B cell (primary cell): Measurements from ENCODE around the gene ATP6V1F. TPM values are rescaled to one million over a fixed set of nuclear protein-coding genes. Genes with fewer than 3 reads are reported as not detected.

ENCODE experiments used
- ATAC-seq: fragments of 200-7000 bp; cut with Tn5 transposase; one replicate; pipeline ENCODE4 v1.10.0; 2021; ENCODE audit warnings: low read depth, mild to moderate bottlenecking, moderate number of reproducible peaks, moderate library complexity
- CTCF ChIA-PET: fragments of 350-600 bp; sonication (Branson Sonifier 250); formaldehyde crosslinking; loops from one replicate; lab custom pipeline; 2021; ENCODE audit warnings: antibody characterized with exemption, inconsistent platforms; lab: Charles Lee
- POLR2A ChIA-PET: fragments of 350-600 bp; sonication (Branson Sonifier 250); formaldehyde crosslinking; loops from one replicate; lab custom pipeline; 2021; ENCODE audit warnings: antibody characterized with exemption; lab: Charles Lee
- DNase-seq: peaks from one replicate; pipeline ENCODE4 v3.0.0; 2013
- H2AFZ ChIP-seq: 2 replicates; pipeline ENCODE4 v1.6.1; 2012; ENCODE audit warnings: mild to moderate bottlenecking, low read depth, low read length; ENCODE audit not compliant: insufficient read depth, poor library complexity, severe bottlenecking
- H3K27ac ChIP-seq, 2 donors: 1 replicate in 1 of 2; 2 replicates in 1 of 2; pipeline ENCODE4 v1.5.1; 2012 to 2013; ENCODE audit warnings: low read length in 2 of 2, mild to moderate bottlenecking in 2 of 2, moderate library complexity in 1 of 2
- H3K27me3 ChIP-seq, 4 experiments: fragments of 200-600 bp in 1 of 4; sonication (generic) in 1 of 4; replicated peaks in 1 of 4; 1 replicate in 2 of 4; 2 replicates in 2 of 4; pipeline versions ENCODE4 v1.6.1 to v1.7.0; 2013 to 2016; ENCODE audit warnings: low read length in 3 of 4, mild to moderate bottlenecking in 2 of 4, mixed read lengths in 1 of 4, moderate library complexity in 1 of 4; ENCODE audit not compliant: insufficient read depth in 4 of 4, control insufficient read depth in 3 of 4; ENCODE audit errors: control extremely low read depth in 1 of 4
- H3K36me3 ChIP-seq, 2 experiments: replicated peaks in 1 of 2; 1 replicate in 1 of 2; 2 replicates in 1 of 2; pipeline versions ENCODE4 v1.6.1 to v1.7.1; 2013; ENCODE audit warnings: low read length in 1 of 2; ENCODE audit not compliant: insufficient read depth in 2 of 2, control insufficient read depth in 1 of 2; ENCODE audit errors: control extremely low read depth in 1 of 2, extremely low read depth in 1 of 2
- H3K4me1 ChIP-seq, 2 donors: fragments of 200-600 bp in 1 of 2; sonication (generic) in 1 of 2; 1 replicate in 1 of 2; 2 replicates in 1 of 2; pipeline versions ENCODE4 v1.5.1 to v1.6.1; 2013 to 2017; ENCODE audit warnings: low read length in 2 of 2; ENCODE audit not compliant: control insufficient read depth in 2 of 2, insufficient read depth in 2 of 2
- H3K4me2 ChIP-seq: replicated peaks from 2 replicates; pipeline ENCODE3; 2012; ENCODE audit warnings: mild to moderate bottlenecking, low read depth, low read length; ENCODE audit not compliant: poor library complexity, severe bottlenecking
- H3K4me3 ChIP-seq, 5 experiments: fragments of 200-600 bp in 1 of 5; sonication (generic) in 1 of 5; 1 replicate in 3 of 5; 2 replicates in 2 of 5; pipeline versions ENCODE4 v1.5.1 to v1.7.0; 2011 to 2016; ENCODE audit warnings: low read length in 4 of 5, mild to moderate bottlenecking in 4 of 5, low read depth in 2 of 5, control low read depth in 1 of 5, moderate library complexity in 1 of 5; ENCODE audit not compliant: insufficient read depth in 1 of 5; ENCODE audit errors: control extremely low read depth in 1 of 5, extremely low read depth in 1 of 5
- H3K79me2 ChIP-seq: fragments of 200-600 bp; sonication (generic); one replicate; pipeline ENCODE4 v1.6.0; 2016; ENCODE audit warnings: low read length; ENCODE audit not compliant: control insufficient read depth, insufficient read depth
- H3K9ac ChIP-seq: fragments of 200-600 bp; sonication (generic); 2 replicates; pipeline ENCODE4 v1.6.1; 2017; ENCODE audit warnings: mild to moderate bottlenecking, low read length, moderate library complexity
- H3K9me3 ChIP-seq, 3 donors: one replicate each; pipeline versions ENCODE4 v1.6.1 to v1.7.1; 2013; ENCODE audit warnings: low read length in 2 of 3; ENCODE audit not compliant: control insufficient read depth in 2 of 3, insufficient read depth in 1 of 3; ENCODE audit errors: control extremely low read depth in 1 of 3
- H4K20me1 ChIP-seq: 2 replicates; pipeline ENCODE4 v1.6.0; 2012; ENCODE audit warnings: mild to moderate bottlenecking, low read length; ENCODE audit not compliant: insufficient read depth, control insufficient read depth, poor library complexity, severe bottlenecking
- H3K27ac Mint-ChIP-seq: one replicate; pipeline ENCODE4 v1.8.0; 2021; ENCODE audit warnings: mixed read lengths
- H3K27me3 Mint-ChIP-seq: one replicate; pipeline ENCODE4 v1.8.0; 2021; ENCODE audit warnings: mixed read lengths
- H3K4me1 Mint-ChIP-seq: one replicate; pipeline ENCODE4 v1.8.0; 2021; ENCODE audit warnings: mixed read lengths
- H3K4me3 Mint-ChIP-seq: one replicate; pipeline ENCODE4 v1.8.0; 2021; ENCODE audit warnings: mixed read lengths
- H3K9me3 Mint-ChIP-seq: one replicate; pipeline ENCODE4 v1.8.0; 2022; ENCODE audit warnings: mixed read lengths; ENCODE audit not compliant: insufficient read depth
- CTCF ChIP-seq: fragments of 200-600 bp; IDR thresholded peaks from one replicate; pipeline ENCODE4 v1.8.0; 2022; ENCODE audit warnings: antibody characterized with exemption, mild to moderate bottlenecking
- EZH2 ChIP-seq: IDR thresholded peaks from 2 replicates; pipeline ENCODE4 v1.6.1; 2012; ENCODE audit warnings: borderline replicate concordance, low read depth, mild to moderate bottlenecking, moderate library complexity, low read length; ENCODE audit not compliant: insufficient read depth, poor library complexity, severe bottlenecking
- whole genome bisulfite sequencing: methylation state at CpG from one replicate; pipeline ENCODE4 v1.1.5; 2013; ENCODE audit warnings: missing lambda C conversion rate; ENCODE audit not compliant: insufficient coverage; 5-methylcytosine and 5-hydroxymethylcytosine counted together
- intact Hi-C: fragments of 100-400 bp; cut with micrococcal nuclease; formaldehyde crosslinking; loops from one replicate; pipeline ENCODE4 v1.10.0; 2022
- polyA plus RNA-seq: library from polyadenylated mRNA; depleted of rRNA; stranded (reverse); fragments of >200 nt; gene quantifications from 2 replicates; pipeline ENCODE4 v1.2.3, GENCODE V29; 2012
- total RNA-seq, 2 donors: library from RNA; stranded (reverse); fragments of 120-200 nt in 1 of 2; gene quantifications; 1 replicate in 1 of 2; 2 replicates in 1 of 2; pipeline versions ENCODE4 v1.2.3 to v1.2.4, GENCODE V29; 2013 to 2022

Gene ATP6V1F
- total and polyA plus RNA-seq, 2 donors (not counting 1 experiment from before 2014, with no cell fraction given), result 81.7 to 198 TPM

- H4K20me1 ChIP-seq, result no peaks in the 10 kb centered on the region
- POLR2A ChIA-PET, result no interaction called here
- intact Hi-C loops, result no loop called here
- Mint-ChIP-seq H3K4me3 (no peak overlapping the region), H3K4me1 (peaks cover 15% of the 10 kb centered on the region), H3K27me3 (peaks cover 31% of the 10 kb centered on the region), H3K27ac (peak overlapping the region; percentile 32), H3K9me3 (no peaks in the 10 kb centered on the region)
- CTCF ChIA-PET, result interaction anchor here (1.1 to 3.9 kb wide), 4 partner anchors 8 to 186 kb away, joined by 3 to 19 read pairs (median 6); no protein-coding TSS in a partner anchor
- DNase-seq (no peak), ATAC-seq (no peak)
- no peaks in the 10 kb centered on the region for H3K79me2 ChIP-seq
- no peak overlapping the region for H3K4me2 ChIP-seq
- H3K4me3 ChIP-seq, result no peak overlapping the region
- no peak overlapping the region for H3K9ac ChIP-seq
- no peak for TF ChIP-seq EZH2
- no peak for TF ChIP-seq CTCF
- H3K36me3 ChIP-seq, result no peaks in the 10 kb centered on the region
- H3K27ac ChIP-seq, result no peak overlapping the region
- peaks cover 0 to 3% (median 0%) of the 10 kb centered on the region in 3 donors for H3K9me3 ChIP-seq
- peaks cover 0 to 29% (median 13%) of the 10 kb centered on the region in 4 experiments for H3K27me3 ChIP-seq
- 100% methylated on average over 3 of the region's 5 CpGs for WGBS
- peaks cover 13 to 18% of the 10 kb centered on the region in 2 donors for H3K4me1 ChIP-seq
- H2AFZ ChIP-seq, result no peak overlapping the region
Measured at GRCh38 chr7:128906001-128906765, 43.5 kb downstream of the ATP6V1F start.
